Colonic mucosa (tissue), 4 donors: Measurements from ENCODE around the gene GHRL. TPM values are rescaled to one million over a fixed set of nuclear protein-coding genes. Genes with fewer than 3 reads are reported as not detected.
"Not testable (repeated sequence)": the region's sequence is repeated elsewhere in the genome, so short reads cannot be mapped to it uniquely, and the experiment has no call there.

Experiments used
- DNase-seq: peaks from one replicate; pipeline ENCODE4 v3.0.0-alpha.2; 2020
- H3K27ac ChIP-seq: fragments of 200-600 bp; one replicate; pipeline ENCODE4 v1.8.0; 2021
- H3K27me3 ChIP-seq: fragments of 200-600 bp; one replicate; pipeline ENCODE4 v1.8.0; 2021
- H3K36me3 ChIP-seq: fragments of 200-600 bp; one replicate; pipeline ENCODE4 v1.8.0; 2021
- H3K4me1 ChIP-seq: fragments of 200-600 bp; one replicate; pipeline ENCODE4 v1.8.0; 2021; ENCODE audit warnings: mild to moderate bottlenecking
- H3K4me3 ChIP-seq: fragments of 200-600 bp; one replicate; pipeline ENCODE4 v1.8.0; 2021
- H3K9ac ChIP-seq, 2 donors: one replicate each; pipeline ENCODE4 v1.7.0; 2013; ENCODE audit warnings: control low read depth in 2 of 2, low read depth in 2 of 2, low read length in 2 of 2
- H3K9me3 ChIP-seq: fragments of 200-600 bp; one replicate; pipeline ENCODE4 v1.8.0; 2021
- CTCF ChIP-seq: fragments of 200-600 bp; IDR thresholded peaks from one replicate; pipeline ENCODE4 v1.8.0; 2022; ENCODE audit warnings: antibody characterized with exemption, mild to moderate bottlenecking
- intact Hi-C: fragments of 100-400 bp; cut with DNase I; formaldehyde crosslinking; loops from one replicate; pipeline ENCODE4 v1.14.1; 2022
- total RNA-seq, 2 donors: library from RNA; stranded (reverse); fragmentation: NEBNext Ultra II Directional in 1 of 2; extraction: Animal tissue kit (Norgen Biotek cat#: 25700) in 1 of 2; gene quantifications; one replicate each; pipeline ENCODE4 v1.2.1, GENCODE V29; 2021
- donor health status: healthy.
- donor health status: DM: no; HTN: no; CAD: no.
- donor health status: DM: no; HTN: no; CAD: no.

The GHRL gene
- total RNA-seq, 2 donors from 2014 or later = 0.67 to 1.1 TPM

- no peak for DNase-seq
- Histone ChIP-seq H3K27ac (no peak overlapping the region), H3K4me1 (no peaks in the 10 kb centered on the region), H3K27me3 (no peaks in the 10 kb centered on the region), H3K36me3 (peaks cover 14% of the 10 kb centered on the region), H3K9me3 (no peaks in the 10 kb centered on the region), H3K4me3 (no peak overlapping the region), H3K9ac (no peak overlapping the region)
- no peak for TF ChIP-seq CTCF
- intact Hi-C loops = no loop called here
These were observed 18.1 kb downstream of the GHRL start for GRCh38 chr3:10274601-10275000.

- TF ChIP-seq CTCF = no peak
- H3K27me3 ChIP-seq = no peaks in the 10 kb centered on the region
- no peak for DNase-seq
- H3K36me3 ChIP-seq = peaks cover 18% of the 10 kb centered on the region
- intact Hi-C loops = no loop called here
- no peak overlapping the region for H3K9ac ChIP-seq
- no peak overlapping the region for H3K4me3 ChIP-seq
- H3K27ac ChIP-seq = no peak overlapping the region
- no peaks in the 10 kb centered on the region for H3K9me3 ChIP-seq
- no peaks in the 10 kb centered on the region for H3K4me1 ChIP-seq
These were observed 18.9 kb downstream of the GHRL start for GRCh38 chr3:10273702-10274305.

GRCh38 chr3:10272977-10273376, 19.8 kb downstream of the GHRL start:
- no peak overlapping the region for H3K4me3 ChIP-seq
- H3K9ac ChIP-seq = no peak overlapping the region
- peaks cover 20% of the 10 kb centered on the region for H3K36me3 ChIP-seq
- no peak overlapping the region for H3K27ac ChIP-seq
- no peak for TF ChIP-seq CTCF
- intact Hi-C loops = no loop called here
- no peaks in the 10 kb centered on the region for H3K27me3 ChIP-seq
- no peaks in the 10 kb centered on the region for H3K9me3 ChIP-seq
- no peak for DNase-seq
- H3K4me1 ChIP-seq = no peaks in the 10 kb centered on the region

GRCh38 chr3:10272476-10272875, 20.3 kb downstream of the GHRL start:
- H3K4me1 ChIP-seq, DNase-seq, H3K27ac ChIP-seq, H3K9me3 ChIP-seq, H3K9ac ChIP-seq, H3K4me3 ChIP-seq, intact Hi-C loops, H3K27me3 ChIP-seq: not testable (repeated sequence)
- H3K36me3 ChIP-seq = peaks cover 20% of the 10 kb centered on the region

- intact Hi-C loops = no loop called here
- H3K27me3 ChIP-seq = no peaks in the 10 kb centered on the region
- no peak overlapping the region for H3K9ac ChIP-seq
- peaks cover 20% of the 10 kb centered on the region for H3K36me3 ChIP-seq
- no peak overlapping the region for H3K4me3 ChIP-seq
- no peak overlapping the region for H3K27ac ChIP-seq
- DNase-seq = no peak
- no peaks in the 10 kb centered on the region for H3K4me1 ChIP-seq
- no peak for TF ChIP-seq CTCF
- H3K9me3 ChIP-seq = no peaks in the 10 kb centered on the region
These were observed 23.3 kb downstream of the GHRL start for GRCh38 chr3:10269443-10269842.

- DNase-seq = no peak
These were observed 23.8 kb downstream of the GHRL start for GRCh38 chr3:10268930-10269329.

More at GRCh38 chr3:10268930-10269329, 23.8 kb downstream of the GHRL start:
- no peak for TF ChIP-seq CTCF
- no peak overlapping the region for H3K4me3 ChIP-seq
- H3K27me3 ChIP-seq = no peaks in the 10 kb centered on the region
- H3K9ac ChIP-seq = no peak overlapping the region
- no peaks in the 10 kb centered on the region for H3K9me3 ChIP-seq
- intact Hi-C loops = no loop called here
- H3K4me1 ChIP-seq = no peaks in the 10 kb centered on the region
- peaks cover 20% of the 10 kb centered on the region for H3K36me3 ChIP-seq
- no peak overlapping the region for H3K27ac ChIP-seq
